GM21515 (cell line): ENCODE results near the gene INSIG2.

Source experiments
- ATAC-seq: cut with Tn5 transposase; IDR thresholded peaks from one replicate; pipeline ENCODE4 v1.9.1; 2021; ENCODE audit not compliant: unreplicated experiment

Gene INSIG2

GRCh38 chr2:118124288-118124891 lies 36.1 kb downstream of the INSIG2 start:
- no peak for ATAC-seq

GRCh38 chr2:118127250-118127649 lies 39.0 kb downstream of the INSIG2 start:
- no peak for ATAC-seq

GRCh38 chr2:118128826-118129225 lies 40.6 kb downstream of the INSIG2 start:
- ATAC-seq, result no peak

- no peak for ATAC-seq
Measured at GRCh38 chr2:118130385-118130784, 42.1 kb downstream of the INSIG2 start.

- ATAC-seq, result no peak
Measured at GRCh38 chr2:118131771-118132170, 43.5 kb downstream of the INSIG2 start.

- ATAC-seq, result no peak
Measured at GRCh38 chr2:118133916-118134315, 45.6 kb downstream of the INSIG2 start.

GRCh38 chr2:118134650-118135049 lies 46.4 kb downstream of the INSIG2 start:
- ATAC-seq, result no peak

GRCh38 chr2:118145207-118145606 lies 56.9 kb downstream of the INSIG2 start:
- ATAC-seq, result no peak

GRCh38 chr2:118145806-118146205 lies 57.5 kb downstream of the INSIG2 start:
- ATAC-seq, result no peak

- no peak for ATAC-seq
Measured at GRCh38 chr2:118146315-118147283, 58.3 kb downstream of the INSIG2 start.

GRCh38 chr2:118148133-118148532 lies 59.9 kb downstream of the INSIG2 start:
- peak; percentile 61 for ATAC-seq

- ATAC-seq, result no peak
Measured at GRCh38 chr2:118148809-118149208, 60.5 kb downstream of the INSIG2 start.

- no peak for ATAC-seq
Measured at GRCh38 chr2:118150294-118150693, 62.0 kb downstream of the INSIG2 start.

- no peak for ATAC-seq
Measured at GRCh38 chr2:118151831-118152230, 63.6 kb downstream of the INSIG2 start.

GRCh38 chr2:118153433-118153832 lies 65.2 kb downstream of the INSIG2 start:
- ATAC-seq, result no peak

GRCh38 chr2:118154176-118154575 lies 65.9 kb downstream of the INSIG2 start:
- ATAC-seq, result no peak
